ACHN (cell line): ENCODE results near the gene HNRNPUL1.

ENCODE experiments used
- DNase-seq: peaks from one replicate; pipeline ENCODE4 v3.0.0-alpha.2; 2015
- in situ Hi-C: cut with HindIII; loops from 2 replicates; pipeline ENCODE4 v1.10.0; 2017; ENCODE audit warnings: low sequenced_read_pairs, low pct_ligation_motif_present, low pct_unique_long_range_greater_than_20kb

The HNRNPUL1 gene

GRCh38 chr19:41230067-41230857 is 33.9 kb upstream of the HNRNPUL1 start:
- in situ Hi-C loops = no loop called here
- no peak for DNase-seq

- DNase-seq = no peak
- in situ Hi-C loops = no loop called here
Observed at GRCh38 chr19:41232686-41233085, 31.5 kb upstream of the HNRNPUL1 start.

- in situ Hi-C loops = no loop called here
- DNase-seq = no peak
Observed at GRCh38 chr19:41233748-41234240, 30.4 kb upstream of the HNRNPUL1 start.

GRCh38 chr19:41234512-41235168 is 29.5 kb upstream of the HNRNPUL1 start:
- in situ Hi-C loops = no loop called here
- no peak for DNase-seq

DNA sequence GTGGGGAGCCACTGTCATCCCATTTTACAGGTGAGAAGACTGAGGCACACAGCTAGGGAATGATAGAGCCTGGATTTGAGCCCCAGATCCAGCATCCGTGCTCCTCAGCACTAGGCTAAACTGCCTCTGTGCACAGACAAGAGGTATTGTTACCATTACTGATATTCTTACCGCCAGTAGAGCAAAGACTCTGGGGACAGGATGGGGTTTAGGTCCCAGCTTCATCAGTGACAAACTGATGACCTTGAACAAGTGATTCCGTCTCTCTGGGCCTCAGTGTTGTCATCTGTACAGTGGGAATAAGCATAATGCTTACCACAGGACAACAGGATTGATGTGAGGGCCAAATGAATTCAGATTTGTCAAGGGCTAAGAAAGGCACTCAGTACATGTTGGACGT is 28.7 kb upstream of the HNRNPUL1 start:
- no peak for DNase-seq
- in situ Hi-C loops = no loop called here

GRCh38 chr19:41238244-41238643 is 25.9 kb upstream of the HNRNPUL1 start:
- no peak for DNase-seq
- in situ Hi-C loops = no loop called here

- in situ Hi-C loops = no loop called here
- no peak for DNase-seq
Observed at GRCh38 chr19:41239363-41239762, 24.8 kb upstream of the HNRNPUL1 start.

DNA sequence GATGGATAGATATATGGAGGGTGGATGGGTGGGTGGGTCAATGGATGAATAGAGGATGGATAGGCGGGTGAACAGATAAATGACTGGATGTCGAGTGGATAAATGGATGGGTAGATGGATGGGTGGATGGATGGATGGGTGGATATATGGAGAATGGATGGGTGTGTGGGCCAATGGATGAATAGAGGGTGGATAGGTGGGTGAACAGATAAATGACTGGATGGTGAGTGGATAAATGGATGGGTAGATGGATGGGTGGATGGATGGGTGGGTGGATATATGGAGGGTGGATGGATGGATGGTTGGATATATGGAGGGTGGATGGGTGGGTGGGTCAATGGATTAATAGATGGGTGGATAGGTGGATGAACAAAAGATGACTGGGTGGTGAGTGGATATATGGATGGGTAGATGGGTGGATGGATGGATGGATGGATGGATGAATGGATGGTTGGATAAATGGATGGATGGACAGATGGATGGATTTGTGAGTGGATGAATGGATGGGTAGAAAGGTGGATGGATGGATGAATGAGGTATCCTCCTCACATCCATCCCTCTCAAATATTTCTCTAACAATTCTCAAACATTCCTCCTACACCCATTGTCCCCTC is 24.1 kb upstream of the HNRNPUL1 start:
- in situ Hi-C loops = no loop called here
- DNase-seq = no peak

DNA sequence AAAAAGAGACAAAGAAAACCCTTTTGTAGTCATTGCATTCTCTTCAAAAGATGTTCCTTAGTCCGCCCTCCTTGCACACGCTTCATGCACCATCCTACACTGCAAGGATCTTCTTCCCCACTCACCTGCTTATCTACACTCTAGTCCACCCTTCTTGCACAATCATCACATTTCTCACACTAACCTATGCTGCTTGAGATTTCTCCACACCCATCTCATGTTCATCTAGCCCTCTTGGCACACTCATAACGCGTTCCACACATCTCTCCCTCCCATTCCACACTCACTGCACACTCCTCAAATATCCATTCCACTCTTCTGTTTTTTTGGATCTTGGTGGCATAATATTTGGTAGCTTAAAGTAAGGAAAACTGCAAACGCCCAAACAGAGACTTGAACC is 22.3 kb upstream of the HNRNPUL1 start:
- in situ Hi-C loops = no loop called here
- no peak for DNase-seq

DNA sequence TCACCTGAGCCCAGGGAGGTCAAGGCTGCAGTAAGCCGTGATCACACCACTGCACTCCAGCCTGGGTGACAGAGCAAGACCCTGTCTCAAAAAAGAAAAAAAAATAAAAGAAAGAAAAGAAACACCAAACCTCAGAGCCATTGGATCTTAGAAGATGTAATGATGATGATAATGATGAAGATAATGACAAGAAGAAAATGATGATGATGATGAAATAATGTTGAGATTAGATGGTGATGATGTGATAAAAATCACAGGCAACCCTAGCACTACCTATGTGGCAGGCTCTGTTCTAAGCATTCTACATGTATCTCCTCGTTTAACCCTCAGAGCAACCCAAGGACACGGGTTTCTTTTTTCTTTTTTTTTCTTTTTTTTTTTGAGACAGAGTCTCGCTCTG is 20.1 kb upstream of the HNRNPUL1 start:
- in situ Hi-C loops = no loop called here
- no peak for DNase-seq

GRCh38 chr19:41245843-41246242 is 18.3 kb upstream of the HNRNPUL1 start:
- in situ Hi-C loops = no loop called here
- no peak for DNase-seq

- in situ Hi-C loops = no loop called here
- DNase-seq = no peak
Observed at GRCh38 chr19:41248895-41249294, 15.3 kb upstream of the HNRNPUL1 start.

- in situ Hi-C loops = no loop called here
Observed at GRCh38 chr19:41249707-41250423, 14.3 kb upstream of the HNRNPUL1 start.

GRCh38 chr19:41253660-41254059 is 10.5 kb upstream of the HNRNPUL1 start:
- in situ Hi-C loops = no loop called here

More at GRCh38 chr19:41249707-41250423, 14.3 kb upstream of the HNRNPUL1 start:
- no peak for DNase-seq

GRCh38 chr19:41255171-41255570 is 9.0 kb upstream of the HNRNPUL1 start:
- DNase-seq = no peak
- in situ Hi-C loops = no loop called here

More at GRCh38 chr19:41253660-41254059, 10.5 kb upstream of the HNRNPUL1 start:
- no peak for DNase-seq

GRCh38 chr19:41261474-41262190 is 2.5 kb upstream of the HNRNPUL1 start:
- in situ Hi-C loops = no loop called here
- no peak for DNase-seq

GRCh38 chr19:41263042-41263849 is 926 bp upstream of the HNRNPUL1 start:
- in situ Hi-C loops = no loop called here
- no peak for DNase-seq
